ENCODE results near the gene USHBP1.

USHBP1 gene

DNA sequence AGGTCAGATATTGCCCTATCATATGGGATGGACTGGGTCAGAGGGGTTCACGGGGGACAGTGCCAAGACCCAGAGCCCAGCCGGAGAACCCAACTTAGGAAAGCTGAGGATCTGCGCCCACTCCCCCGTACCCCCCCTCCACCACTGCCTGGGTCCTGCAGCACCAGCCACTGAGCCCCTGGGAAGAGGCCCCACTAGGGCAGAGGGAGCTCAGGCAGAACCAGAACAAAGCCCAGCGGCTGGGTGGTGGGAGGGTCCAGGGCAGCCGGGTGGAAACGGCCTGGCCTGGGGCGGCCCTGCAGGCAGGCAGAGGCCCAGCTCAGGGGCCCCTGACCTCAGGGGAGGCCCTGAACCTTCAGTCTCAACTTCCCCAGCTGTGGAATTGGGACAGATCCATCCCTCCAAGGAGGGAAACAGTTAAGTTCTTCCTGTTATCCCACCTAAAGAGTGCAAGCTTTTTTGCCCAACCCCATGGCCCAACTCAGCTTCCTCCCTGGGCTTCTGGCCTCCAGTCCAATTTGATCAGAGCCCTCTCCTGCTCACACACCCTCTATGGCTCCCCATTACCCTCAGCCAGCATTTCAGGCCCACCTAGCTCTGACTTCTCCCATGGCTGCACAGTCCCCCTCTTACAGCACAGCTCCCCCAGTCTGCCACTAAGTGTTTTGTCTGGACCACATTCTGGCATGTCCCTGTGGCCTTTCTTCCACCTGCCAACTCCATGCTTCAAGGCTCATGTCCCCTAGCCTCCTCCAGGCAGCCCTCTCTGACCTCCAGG is 21.9 kb downstream of the USHBP1 start:
- Histone ChIP-seq H3K9ac (ENCODE audit: low read depth, low read length) (peak overlapping the region; percentile 18; the same call in 1 of the 2 replicates), H3K9me3 (ENCODE audit: insufficient read depth, low read length, severe bottlenecking) (no peaks in the 10 kb centered on the region), H4K20me1 (ENCODE audit: insufficient read depth, low read length) (peaks cover 8% of the 10 kb centered on the region), H3K4me2 (ENCODE audit: insufficient read depth, low read length) (peak overlapping the region; percentile 98; the same call in 1 of the 2 replicates), H3K27ac (ENCODE audit: low read length) (peak overlapping the region; percentile 40; the same call in 1 of the 2 replicates), H2AFZ (ENCODE audit: low read depth, low read length) (no peak overlapping the region), H3K4me1 (ENCODE audit: insufficient read depth, low read length) (peaks cover 35% of the 10 kb centered on the region), H3K79me2 (ENCODE audit: insufficient read depth, low read length) (peaks cover 34% of the 10 kb centered on the region), H3K27me3 (ENCODE audit: insufficient read depth, low read length, poor library complexity) (no peaks in the 10 kb centered on the region), H3K36me3 (ENCODE audit: insufficient read depth, low read length) (peaks cover 9% of the 10 kb centered on the region; the same call in 1 of the 2 replicates), H3K4me3 (ENCODE audit: low read depth in 1 of 2, low read length in 2 of 2) (no peak overlapping the region)
- no peak for ATAC-seq (ENCODE audit: insufficient read depth, low read depth)
- DNase-seq = no peak
- no peak for TF ChIP-seq EZH2 (IDR thresholded peaks at IDR 0.05; ENCODE audit: borderline replicate concordance, low read depth, low read length, severe bottlenecking)

DNA sequence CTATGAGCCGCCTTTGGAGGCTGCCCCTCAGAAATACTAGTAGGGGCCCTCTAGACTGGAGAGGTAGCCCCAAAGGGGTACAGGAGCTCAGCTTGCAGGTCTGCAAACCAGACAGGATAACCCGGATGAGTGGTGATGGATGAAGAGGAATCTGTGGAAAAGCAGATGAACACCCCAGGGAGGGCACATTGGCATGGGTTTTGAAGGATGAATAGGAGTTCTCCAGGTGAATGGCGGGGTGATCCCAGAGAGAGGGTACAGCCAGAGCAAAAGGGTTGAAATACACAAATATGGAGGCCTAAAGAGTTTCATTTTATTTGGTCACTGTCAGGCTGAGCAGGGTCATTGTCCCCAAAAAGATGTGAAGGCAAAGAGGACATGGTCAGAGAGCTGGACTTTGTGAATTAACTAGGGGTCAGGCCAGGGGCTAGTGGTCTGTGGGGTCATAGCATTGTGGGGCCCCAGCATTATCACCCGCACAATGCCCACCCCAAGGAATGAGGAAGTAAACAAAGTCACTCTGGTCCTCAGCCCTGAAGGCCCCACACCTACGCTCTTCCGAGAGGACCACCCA is 23.6 kb downstream of the USHBP1 start:
- H2AFZ ChIP-seq (ENCODE audit: low read depth, low read length) = no peak overlapping the region
- DNase-seq = no peak
- H3K9me3 ChIP-seq (ENCODE audit: insufficient read depth, low read length, severe bottlenecking) = no peaks in the 10 kb centered on the region
- H3K27me3 ChIP-seq (ENCODE audit: insufficient read depth, low read length, poor library complexity) = no peaks in the 10 kb centered on the region
- ATAC-seq (ENCODE audit: insufficient read depth, low read depth) = no peak
- peaks cover 34% of the 10 kb centered on the region for H3K79me2 ChIP-seq (ENCODE audit: insufficient read depth, low read length)
- H3K9ac ChIP-seq (ENCODE audit: low read depth, low read length) = no peak overlapping the region
- no peak overlapping the region for H3K4me3 ChIP-seq (ENCODE audit: low read depth in 1 of 2, low read length in 2 of 2)
- H3K36me3 ChIP-seq (ENCODE audit: insufficient read depth, low read length) = peaks cover 9% of the 10 kb centered on the region; the same call in 1 of the 2 replicates
- TF ChIP-seq EZH2 (IDR thresholded peaks at IDR 0.05; ENCODE audit: borderline replicate concordance, low read depth, low read length, severe bottlenecking) (no peak), CTCF (IDR thresholded peaks at IDR 0.05; ENCODE audit: borderline replicate concordance, extremely low read depth, low read length, poor library complexity, severe bottlenecking) (no peak)
- no peak overlapping the region for H3K4me2 ChIP-seq (ENCODE audit: insufficient read depth, low read length)
- peaks cover 35% of the 10 kb centered on the region for H3K4me1 ChIP-seq (ENCODE audit: insufficient read depth, low read length)
- no peak overlapping the region for H3K27ac ChIP-seq (ENCODE audit: low read length)
- peaks cover 8% of the 10 kb centered on the region for H4K20me1 ChIP-seq (ENCODE audit: insufficient read depth, low read length)

DNA sequence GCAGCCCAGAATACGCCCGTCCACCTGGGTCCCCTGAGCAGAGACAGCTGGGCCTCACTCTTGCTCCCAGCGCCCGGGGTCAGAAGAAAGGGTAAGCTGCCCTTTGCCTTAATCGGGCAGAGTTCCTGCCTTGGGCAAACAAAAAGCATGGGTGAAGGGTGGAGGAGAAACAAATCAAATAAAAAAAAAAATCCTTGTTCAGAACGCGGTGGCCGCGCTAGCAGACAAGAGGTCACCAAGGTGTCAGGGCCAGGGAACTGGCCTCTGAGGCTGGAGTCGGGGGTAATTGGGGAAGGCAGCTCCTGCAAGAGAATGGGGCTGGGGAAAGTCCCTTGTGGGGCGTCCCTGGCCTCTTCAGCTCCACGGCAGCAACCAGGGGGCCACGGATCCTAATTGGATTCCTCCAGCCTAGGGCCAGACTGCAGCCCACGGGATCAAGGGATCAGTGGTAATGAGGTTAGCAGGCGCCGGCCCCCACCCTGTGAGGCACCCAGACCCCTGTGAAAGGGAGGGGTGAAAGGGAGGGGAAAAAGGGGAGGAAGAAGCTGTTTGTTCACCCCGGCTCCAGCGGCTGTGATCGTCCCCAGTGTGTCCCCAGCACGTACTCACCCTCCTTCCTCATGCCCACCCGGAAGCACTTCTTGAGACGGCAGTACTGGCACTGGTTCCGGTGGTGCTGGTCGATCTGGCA is 24.3 kb downstream of the USHBP1 start:
- H3K4me3 ChIP-seq (ENCODE audit: low read depth in 1 of 2, low read length in 2 of 2) = no peak overlapping the region
- H3K9ac ChIP-seq (ENCODE audit: low read depth, low read length) = no peak overlapping the region
- H3K36me3 ChIP-seq (ENCODE audit: insufficient read depth, low read length) = peaks cover 9% of the 10 kb centered on the region; the same call in 1 of the 2 replicates
- no peak overlapping the region for H3K4me2 ChIP-seq (ENCODE audit: insufficient read depth, low read length)
- H3K9me3 ChIP-seq (ENCODE audit: insufficient read depth, low read length, severe bottlenecking) = no peaks in the 10 kb centered on the region
- H4K20me1 ChIP-seq (ENCODE audit: insufficient read depth, low read length) = peaks cover 8% of the 10 kb centered on the region
- no peak overlapping the region for H3K27ac ChIP-seq (ENCODE audit: low read length)
- no peak for TF ChIP-seq CTCF (IDR thresholded peaks at IDR 0.05; ENCODE audit: borderline replicate concordance, extremely low read depth, low read length, poor library complexity, severe bottlenecking)
- TF ChIP-seq EZH2 (IDR thresholded peaks at IDR 0.05; ENCODE audit: borderline replicate concordance, low read depth, low read length, severe bottlenecking) = no peak
- H3K4me1 ChIP-seq (ENCODE audit: insufficient read depth, low read length) = peaks cover 41% of the 10 kb centered on the region
- no peak overlapping the region for H2AFZ ChIP-seq (ENCODE audit: low read depth, low read length)
- no peaks in the 10 kb centered on the region for H3K27me3 ChIP-seq (ENCODE audit: insufficient read depth, low read length, poor library complexity)
- ATAC-seq (ENCODE audit: insufficient read depth, low read depth) (no peak), DNase-seq (no peak)
- peaks cover 35% of the 10 kb centered on the region for H3K79me2 ChIP-seq (ENCODE audit: insufficient read depth, low read length)
